Activated CD8-positive, alpha-beta memory T cell treated with anti-CD3 and anti-CD28 coated beads, Interleukin-2, amount 10 ng/mL, durations not matched to agents 7 days and 5 days (primary cell): ENCODE data around the gene GTF2A1. TPM values are rescaled to one million over a fixed set of nuclear protein-coding genes. Genes with fewer than 3 reads are reported as not detected.

Source experiments
- ATAC-seq: fragments of 150-1000 bp; cut with Tn5 transposase; one replicate; pipeline ENCODE4 v1.10.0; 2021; ENCODE audit warnings: moderate library complexity
- CTCF ChIA-PET: fragments of 350-600 bp; sonication (Branson Sonifier 250); formaldehyde crosslinking; loops from one replicate; lab custom pipeline; 2021; ENCODE audit warnings: antibody characterized with exemption; lab: Charles Lee
- DNase-seq: peaks from one replicate; pipeline ENCODE4 v3.0.0-alpha.2; 2020
- H3K27ac Mint-ChIP-seq: one replicate; pipeline ENCODE4 v1.8.0; 2021; ENCODE audit warnings: mild to moderate bottlenecking, mixed read lengths
- H3K27me3 Mint-ChIP-seq: one replicate; pipeline ENCODE4 v1.8.0; 2021; ENCODE audit warnings: mixed read lengths
- H3K36me3 Mint-ChIP-seq: one replicate; pipeline ENCODE4 v1.8.0; 2021; ENCODE audit warnings: mild to moderate bottlenecking, mixed read lengths
- H3K4me1 Mint-ChIP-seq: one replicate; pipeline ENCODE4 v1.8.0; 2021; ENCODE audit warnings: mixed read lengths
- H3K4me3 Mint-ChIP-seq: one replicate; pipeline ENCODE4 v1.8.0; 2021; ENCODE audit warnings: mild to moderate bottlenecking, moderate library complexity, mixed read lengths
- H3K9me3 Mint-ChIP-seq: one replicate; pipeline ENCODE4 v1.8.0; 2022; ENCODE audit warnings: low read depth, mixed read lengths
- total RNA-seq, 2 experiments: library from RNA; stranded (reverse); gene quantifications; one replicate each; pipeline ENCODE4 v1.2.3, GENCODE V29; 2021

The GTF2A1 gene
- total RNA-seq = 10 to 100 TPM; 32.2 to 34.7 TPM

- Mint-ChIP-seq H3K36me3 (peaks cover 18% of the 10 kb centered on the region), H3K27me3 (peaks cover 3% of the 10 kb centered on the region), H3K4me1 (peaks cover 38% of the 10 kb centered on the region), H3K27ac (peak within 1 kb of the TSS; percentile 99), H3K4me3 (peak within 1 kb of the TSS; percentile 93), H3K9me3 (no peaks in the 10 kb centered on the region)
- ATAC-seq (peak; percentile 80), DNase-seq (peak; percentile 96)
- CTCF ChIA-PET = interaction anchor here (1.2 to 1.8 kb wide), 6 partner anchors 20 to 290 kb away, joined by 3 to 7 read pairs (median 4); no protein-coding TSS in a partner anchor
Observed at GRCh38 chr14:81220830-81221578, at the start of gene GTF2A1. GTF2A1 (minus strand) TSS chr14:81220959; CDS start chr14:81220518, 441 bp downstream.

GRCh38 chr14:81269979-81270375 lies 49.2 kb upstream of the GTF2A1 start:
- ATAC-seq (no peak), DNase-seq (no peak)
- Mint-ChIP-seq H3K4me1 (peaks cover 13% of the 10 kb centered on the region), H3K9me3 (no peaks in the 10 kb centered on the region), H3K27me3 (peaks cover 41% of the 10 kb centered on the region), H3K27ac (no peak overlapping the region), H3K4me3 (no peak overlapping the region), H3K36me3 (no peaks in the 10 kb centered on the region)
- CTCF ChIA-PET = interaction anchor here (0.9 to 7.5 kb wide), 8 partner anchors 8 to 195 kb away, joined by 3 to 105 read pairs (median 4); partner anchors contain the start of gene GTF2A1

GRCh38 chr14:81269100-81269978 lies 48.6 kb upstream of the GTF2A1 start:
- H3K4me1 Mint-ChIP-seq = peaks cover 13% of the 10 kb centered on the region
- H3K27me3 Mint-ChIP-seq = peaks cover 42% of the 10 kb centered on the region
- ATAC-seq = peak; percentile 66
- H3K36me3 Mint-ChIP-seq = no peaks in the 10 kb centered on the region
- CTCF ChIA-PET = interaction anchor here (0.8 to 7.5 kb wide), 9 partner anchors 9 to 280 kb away, joined by 3 to 105 read pairs (median 4); no protein-coding TSS in a partner anchor
- H3K4me3 Mint-ChIP-seq = no peak overlapping the region
- H3K27ac Mint-ChIP-seq = no peak overlapping the region
- no peak for DNase-seq
- no peaks in the 10 kb centered on the region for H3K9me3 Mint-ChIP-seq

- CTCF ChIA-PET = interaction anchor here (1.0 to 7.5 kb wide), 4 partner anchors 10 to 196 kb away, joined by 4 to 105 read pairs (median 23); no protein-coding TSS in a partner anchor
- no peaks in the 10 kb centered on the region for H3K36me3 Mint-ChIP-seq
- no peak overlapping the region for H3K27ac Mint-ChIP-seq
- peak; percentile 53 for ATAC-seq
- no peak overlapping the region for H3K4me3 Mint-ChIP-seq
- H3K9me3 Mint-ChIP-seq = no peaks in the 10 kb centered on the region
- H3K27me3 Mint-ChIP-seq = peaks cover 44% of the 10 kb centered on the region
- no peak for DNase-seq
- H3K4me1 Mint-ChIP-seq = peaks cover 13% of the 10 kb centered on the region
Observed at GRCh38 chr14:81268016-81268416, 47.3 kb upstream of the GTF2A1 start.

GRCh38 chr14:81265636-81266169 lies 44.9 kb upstream of the GTF2A1 start:
- Mint-ChIP-seq H3K9me3 (no peaks in the 10 kb centered on the region), H3K36me3 (no peaks in the 10 kb centered on the region), H3K27me3 (peaks cover 64% of the 10 kb centered on the region), H3K4me3 (no peak overlapping the region), H3K4me1 (peaks cover 13% of the 10 kb centered on the region), H3K27ac (no peak overlapping the region)
- no peak for ATAC-seq
- DNase-seq = no peak
- CTCF ChIA-PET = interaction anchor here (1.2 to 1.3 kb wide), 2 partner anchors 188 to 199 kb away, joined by 3 to 8 read pairs; no protein-coding TSS in a partner anchor

GRCh38 chr14:81264671-81265070 lies 43.9 kb upstream of the GTF2A1 start:
- DNase-seq (no peak), ATAC-seq (no peak)
- no peaks in the 10 kb centered on the region for H3K36me3 Mint-ChIP-seq
- no peak overlapping the region for H3K4me3 Mint-ChIP-seq
- CTCF ChIA-PET = interaction anchor here (1.3 kb wide), 1 partner anchor 189 kb away, joined by 3 read pairs; no protein-coding TSS in a partner anchor
- no peak overlapping the region for H3K27ac Mint-ChIP-seq
- H3K4me1 Mint-ChIP-seq = peaks cover 13% of the 10 kb centered on the region
- no peaks in the 10 kb centered on the region for H3K9me3 Mint-ChIP-seq
- H3K27me3 Mint-ChIP-seq = peaks cover 64% of the 10 kb centered on the region

- Mint-ChIP-seq H3K4me1 (peaks cover 12% of the 10 kb centered on the region), H3K27ac (no peak overlapping the region), H3K27me3 (peaks cover 60% of the 10 kb centered on the region), H3K4me3 (no peak overlapping the region), H3K36me3 (no peaks in the 10 kb centered on the region), H3K9me3 (no peaks in the 10 kb centered on the region)
- DNase-seq (no peak), ATAC-seq (no peak)
- CTCF ChIA-PET = no interaction called here
Observed at GRCh38 chr14:81263777-81264410, 43.1 kb upstream of the GTF2A1 start.

- H3K36me3 Mint-ChIP-seq = no peaks in the 10 kb centered on the region
- no peak overlapping the region for H3K4me3 Mint-ChIP-seq
- H3K27ac Mint-ChIP-seq = no peak overlapping the region
- no peak for DNase-seq
- CTCF ChIA-PET = no interaction called here
- no peaks in the 10 kb centered on the region for H3K9me3 Mint-ChIP-seq
- peaks cover 34% of the 10 kb centered on the region for H3K27me3 Mint-ChIP-seq
- no peak for ATAC-seq
- no peaks in the 10 kb centered on the region for H3K4me1 Mint-ChIP-seq
Observed at GRCh38 chr14:81261176-81261575, 40.4 kb upstream of the GTF2A1 start.

GRCh38 chr14:81260732-81261131 lies 40.0 kb upstream of the GTF2A1 start:
- H3K27me3 Mint-ChIP-seq = peaks cover 31% of the 10 kb centered on the region
- H3K9me3 Mint-ChIP-seq = no peaks in the 10 kb centered on the region
- CTCF ChIA-PET = no interaction called here
- H3K4me1 Mint-ChIP-seq = no peaks in the 10 kb centered on the region
- no peak overlapping the region for H3K4me3 Mint-ChIP-seq
- H3K36me3 Mint-ChIP-seq = no peaks in the 10 kb centered on the region
- DNase-seq = no peak
- ATAC-seq = no peak
- no peak overlapping the region for H3K27ac Mint-ChIP-seq

- Mint-ChIP-seq H3K27me3 (peaks cover 9% of the 10 kb centered on the region), H3K4me3 (no peak overlapping the region), H3K27ac (no peak overlapping the region), H3K4me1 (no peaks in the 10 kb centered on the region), H3K36me3 (no peaks in the 10 kb centered on the region), H3K9me3 (no peaks in the 10 kb centered on the region)
- CTCF ChIA-PET = no interaction called here
- DNase-seq (no peak), ATAC-seq (no peak)
Observed at GRCh38 chr14:81256289-81256960, 35.7 kb upstream of the GTF2A1 start.

GRCh38 chr14:81252278-81252677 lies 31.5 kb upstream of the GTF2A1 start:
- H3K9me3 Mint-ChIP-seq = no peaks in the 10 kb centered on the region
- no peak overlapping the region for H3K4me3 Mint-ChIP-seq
- no peaks in the 10 kb centered on the region for H3K4me1 Mint-ChIP-seq
- ATAC-seq = no peak
- no peak overlapping the region for H3K27ac Mint-ChIP-seq
- H3K27me3 Mint-ChIP-seq = peaks cover 3% of the 10 kb centered on the region
- CTCF ChIA-PET = interaction anchor here (1.2 to 1.3 kb wide), 2 partner anchors 201 to 212 kb away, joined by 3 to 4 read pairs; no protein-coding TSS in a partner anchor
- DNase-seq = no peak
- no peaks in the 10 kb centered on the region for H3K36me3 Mint-ChIP-seq

- DNase-seq (no peak), ATAC-seq (no peak)
- CTCF ChIA-PET = interaction anchor here (0.8 kb wide), 1 partner anchor 23 kb away, joined by 3 read pairs; no protein-coding TSS in a partner anchor
- Mint-ChIP-seq H3K36me3 (peaks cover 3% of the 10 kb centered on the region), H3K4me3 (no peak overlapping the region), H3K27ac (no peak overlapping the region), H3K9me3 (peaks cover 7% of the 10 kb centered on the region), H3K27me3 (no peaks in the 10 kb centered on the region), H3K4me1 (no peaks in the 10 kb centered on the region)
Observed at GRCh38 chr14:81247271-81247766, 26.6 kb upstream of the GTF2A1 start.
